HK-2 (cell line): ENCODE measurements around the gene IRAK4.

Experiments
- DNase-seq: peaks from one replicate; pipeline ENCODE4 v3.0.0-alpha.2; 2018; ENCODE audit not compliant: unreplicated experiment

Gene IRAK4

DNA sequence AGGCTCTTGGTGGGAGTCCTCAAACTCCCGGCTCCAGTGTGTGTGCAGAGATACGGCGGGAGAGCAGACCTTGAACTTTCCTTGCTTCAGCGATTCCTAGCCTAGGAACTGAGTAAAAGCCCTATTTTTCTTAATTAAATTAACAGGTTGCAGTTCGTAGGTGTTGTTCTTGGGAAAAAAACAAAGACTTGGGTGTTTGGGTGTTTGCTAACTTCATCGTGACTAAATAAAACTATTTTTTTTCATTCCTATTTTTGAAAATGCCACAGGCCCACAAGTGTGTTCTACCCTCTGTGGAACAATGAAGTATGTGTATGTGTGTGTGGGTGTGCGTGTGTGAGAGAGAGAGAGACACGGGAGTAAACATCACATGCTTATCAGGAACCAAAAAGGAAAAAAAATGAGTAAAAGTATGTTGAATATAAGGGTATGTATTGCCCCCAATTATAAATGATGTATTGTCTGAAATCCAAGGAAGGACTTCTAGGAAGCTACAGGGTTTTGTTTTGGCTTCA lies 77.8 kb downstream of the IRAK4 start:
- DNase-seq: no peak
